Muscle of arm (tissue), 12 donors: ENCODE measurements around the gene STX16. TPM values are rescaled to one million over a fixed set of nuclear protein-coding genes. Genes with fewer than 3 reads are reported as not detected.

Source experiments
- DNase-seq: peaks from one replicate; pipeline ENCODE4 v3.0.0-alpha.2; 2013
- polyA plus RNA-seq, 12 donors: library from polyadenylated mRNA; unstranded; fragments of 120-200 nt; gene quantifications; one replicate each; pipeline ENCODE4 v1.2.1, GENCODE V29; 2013; ENCODE audit not compliant: insufficient read length in 12 of 12

Gene STX16
- polyA plus RNA-seq, 12 donors, result 40.5 to 88.0 (median 66.6) TPM; not detected in 1

- DNase-seq, result no peak
Observed at GRCh38 chr20:58616411-58616810, 34.7 kb upstream of the STX16 start.

GRCh38 chr20:58617158-58617557 lies 33.9 kb upstream of the STX16 start:
- DNase-seq, result no peak

GRCh38 chr20:58618351-58619076 lies 32.6 kb upstream of the STX16 start:
- DNase-seq, result no peak

GRCh38 chr20:58619077-58619863 lies 31.8 kb upstream of the STX16 start:
- no peak for DNase-seq

GRCh38 chr20:58619864-58620431 lies 31.1 kb upstream of the STX16 start:
- no peak for DNase-seq

GRCh38 chr20:58621906-58622548 lies 29.1 kb upstream of the STX16 start:
- DNase-seq, result no peak

GRCh38 chr20:58622671-58623578 lies 28.2 kb upstream of the STX16 start:
- no peak for DNase-seq

- DNase-seq, result peak; percentile 75
Observed at GRCh38 chr20:58623579-58624473, 27.3 kb upstream of the STX16 start.

- DNase-seq, result no peak
Observed at GRCh38 chr20:58624687-58625086, 26.4 kb upstream of the STX16 start.

GRCh38 chr20:58625585-58625984 lies 25.5 kb upstream of the STX16 start:
- DNase-seq, result no peak

- DNase-seq, result no peak
Observed at GRCh38 chr20:58626051-58626450, 25.0 kb upstream of the STX16 start.

- no peak for DNase-seq
Observed at GRCh38 chr20:58627212-58628072, 23.6 kb upstream of the STX16 start.

- DNase-seq, result no peak
Observed at GRCh38 chr20:58628491-58629214, 22.4 kb upstream of the STX16 start.

GRCh38 chr20:58629215-58629580 lies 21.9 kb upstream of the STX16 start:
- DNase-seq, result no peak

- DNase-seq, result no peak
Observed at GRCh38 chr20:58630063-58630462, 21.0 kb upstream of the STX16 start.

GRCh38 chr20:58633161-58634053 lies 17.7 kb upstream of the STX16 start:
- no peak for DNase-seq

GRCh38 chr20:58634059-58634458 lies 17.0 kb upstream of the STX16 start:
- DNase-seq, result no peak
